ENCODE data around the gene ELOVL3.
"Not testable (repeated sequence)": the region's sequence is repeated elsewhere in the genome, so short reads cannot be mapped to it uniquely, and the experiment has no call there.

ELOVL3 gene, protein sequence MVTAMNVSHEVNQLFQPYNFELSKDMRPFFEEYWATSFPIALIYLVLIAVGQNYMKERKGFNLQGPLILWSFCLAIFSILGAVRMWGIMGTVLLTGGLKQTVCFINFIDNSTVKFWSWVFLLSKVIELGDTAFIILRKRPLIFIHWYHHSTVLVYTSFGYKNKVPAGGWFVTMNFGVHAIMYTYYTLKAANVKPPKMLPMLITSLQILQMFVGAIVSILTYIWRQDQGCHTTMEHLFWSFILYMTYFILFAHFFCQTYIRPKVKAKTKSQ

DNA sequence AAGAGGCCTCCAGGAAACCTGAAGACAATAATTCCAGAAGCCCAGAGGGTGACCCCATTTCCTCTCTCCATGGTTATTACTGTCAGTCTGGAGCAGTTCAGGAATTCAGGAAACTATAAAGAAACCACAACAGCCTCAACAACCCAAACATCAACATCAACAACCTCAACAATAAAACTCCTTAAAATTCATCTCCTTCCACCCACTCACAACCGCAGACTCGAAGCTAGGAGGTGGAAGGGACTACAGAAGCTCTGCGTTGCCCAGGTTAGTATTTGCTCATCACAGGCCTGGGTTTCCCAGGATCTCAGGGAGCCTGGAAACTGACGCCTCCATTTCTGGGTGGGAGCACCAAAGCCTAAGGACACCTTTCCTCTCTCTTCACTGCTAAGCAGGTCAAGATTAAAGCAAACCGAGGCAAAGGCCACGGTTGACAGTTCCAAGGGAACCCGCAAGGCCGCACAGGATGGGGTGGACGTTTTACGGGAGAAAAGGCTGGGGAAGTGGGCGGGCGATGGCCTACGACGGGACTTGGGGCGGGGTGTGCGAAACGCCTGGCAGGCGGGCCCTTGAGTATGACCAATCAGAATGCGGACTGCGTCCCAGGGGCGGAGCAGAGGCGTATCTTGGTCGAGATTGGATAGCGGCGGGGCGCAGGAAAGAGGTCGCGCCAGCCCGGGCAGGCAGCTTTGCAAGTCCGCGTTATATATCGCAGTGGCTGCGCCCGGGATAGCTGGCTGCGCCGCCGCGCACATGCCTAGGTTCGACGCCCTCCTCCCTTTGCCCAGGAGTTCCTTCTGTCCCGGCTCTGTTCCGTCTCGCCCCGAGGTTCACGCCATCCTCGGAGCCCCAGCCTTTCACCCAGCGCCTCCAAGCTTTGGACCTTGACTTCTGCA, at the start of gene ELOVL3:
TSS of gene ELOVL3 (plus strand) at position 654 of the 896 bp plus-strand sequence. CDS start 250 bp downstream, outside the sequence.
- peak within 1 kb of the TSS; percentile 26 for H3K27ac Mint-ChIP-seq
- DNase-seq (peak; percentile 72), ATAC-seq (replicated peaks) (peak; percentile 90 to 91)
- peaks cover 0 to 1% of the 10 kb centered on the region in 2 donors for H3K36me3 Mint-ChIP-seq
- peaks cover 62 to 75% of the 10 kb centered on the region in 2 donors for H3K27me3 Mint-ChIP-seq
- peaks cover 15 to 31% of the 10 kb centered on the region in 2 donors for H3K4me1 Mint-ChIP-seq
- no peaks in the 10 kb centered on the region for H3K9me3 Mint-ChIP-seq
- peak within 1 kb of the TSS; percentile 78 to 80 for H3K4me3 Mint-ChIP-seq

DNA sequence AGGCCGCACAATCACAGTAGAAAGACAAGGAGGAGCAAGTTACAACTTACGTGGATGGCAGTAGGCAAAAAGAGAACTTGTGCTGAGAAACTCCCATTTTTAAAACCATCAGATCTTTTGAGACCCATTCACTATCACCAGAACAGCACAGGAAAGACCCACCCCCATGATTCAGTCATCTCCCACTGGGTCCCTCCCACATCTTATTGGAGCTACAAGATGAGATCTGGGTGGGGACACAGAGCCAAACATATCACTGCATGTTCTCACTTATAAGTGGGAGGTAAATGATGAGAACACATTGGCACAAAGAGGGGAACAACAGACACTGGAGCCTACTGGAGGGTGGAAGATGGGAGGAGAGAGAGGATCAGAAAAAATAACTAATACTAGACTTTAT, 41.5 kb upstream of the ELOVL3 start:
- H3K4me3 Mint-ChIP-seq = no peak overlapping the region
- H3K9me3 Mint-ChIP-seq = peaks cover 4 to 8% of the 10 kb centered on the region in 2 donors
- H3K27ac Mint-ChIP-seq = no peak overlapping the region
- peaks cover 6 to 9% of the 10 kb centered on the region in 2 donors for H3K27me3 Mint-ChIP-seq
- ATAC-seq (replicated peaks) (no peak), DNase-seq (no peak)
- H3K36me3 Mint-ChIP-seq = no peaks in the 10 kb centered on the region
- H3K4me1 Mint-ChIP-seq = peaks cover 3 to 15% of the 10 kb centered on the region in 2 donors

DNA sequence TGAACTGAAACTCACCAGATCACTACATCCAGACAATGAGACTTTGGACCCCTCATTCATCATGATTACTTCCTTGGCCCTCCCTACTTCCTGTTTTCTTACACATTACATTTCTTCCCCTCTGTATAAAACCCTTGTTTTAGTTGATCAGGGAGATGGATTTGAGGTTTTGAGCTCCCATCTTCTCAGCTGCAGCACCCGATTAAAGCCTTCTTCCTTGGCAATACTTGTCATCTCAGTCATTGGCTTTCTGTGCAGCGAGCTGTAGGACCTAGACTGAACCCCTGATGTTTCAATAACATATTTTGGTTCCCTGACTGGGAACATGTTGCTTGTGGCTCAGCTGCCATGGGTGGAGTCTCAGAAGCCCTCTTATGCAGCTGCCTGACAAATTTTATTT, 40.8 kb upstream of the ELOVL3 start:
- DNase-seq (no peak), ATAC-seq (replicated peaks) (no peak)
- H3K27ac Mint-ChIP-seq = no peak overlapping the region
- H3K4me3 Mint-ChIP-seq = no peak overlapping the region
- no peaks in the 10 kb centered on the region for H3K36me3 Mint-ChIP-seq
- peaks cover 3 to 15% of the 10 kb centered on the region in 2 donors for H3K4me1 Mint-ChIP-seq
- H3K9me3 Mint-ChIP-seq = peaks cover 4 to 8% of the 10 kb centered on the region in 2 donors
- H3K27me3 Mint-ChIP-seq = peaks cover 6 to 9% of the 10 kb centered on the region in 2 donors

DNA sequence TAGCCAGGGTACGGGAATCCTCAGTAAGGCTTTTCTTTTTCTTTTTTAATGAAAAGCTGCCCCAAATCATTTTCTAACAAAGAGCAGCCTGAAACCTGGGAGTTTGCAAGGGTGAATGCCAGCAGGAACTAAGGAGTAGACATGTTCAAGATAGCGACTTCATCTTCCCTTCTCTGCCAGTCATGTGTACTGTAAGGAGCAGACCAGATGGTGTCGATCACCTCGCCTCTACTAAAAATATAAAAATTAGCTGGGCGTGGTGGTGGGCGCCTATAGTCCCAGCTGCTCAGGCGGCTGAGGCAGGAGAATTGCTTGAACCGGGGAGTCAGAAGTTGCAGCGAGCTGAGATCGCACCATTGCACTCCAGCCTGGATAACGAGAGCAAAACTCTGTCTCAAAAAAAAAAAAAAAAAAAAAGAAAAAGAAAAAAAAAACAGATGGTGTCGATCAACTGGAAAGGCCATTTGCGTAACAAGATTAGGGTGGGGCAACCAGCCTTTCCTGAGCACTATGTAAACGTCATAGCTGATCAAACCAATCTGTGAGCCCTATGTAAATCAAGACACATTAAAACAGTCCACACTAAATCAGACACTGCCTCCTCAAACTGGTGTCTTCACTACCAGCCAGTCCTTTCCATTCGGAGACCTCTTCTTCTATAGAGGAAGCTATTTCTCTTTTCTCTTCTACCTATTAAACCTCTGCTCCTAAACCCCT, 40.1 kb upstream of the ELOVL3 start:
- H3K4me3 Mint-ChIP-seq = no peak overlapping the region
- H3K4me1 Mint-ChIP-seq = peaks cover 3 to 15% of the 10 kb centered on the region in 2 donors
- no peaks in the 10 kb centered on the region for H3K36me3 Mint-ChIP-seq
- DNase-seq (no peak), ATAC-seq (replicated peaks) (no peak)
- H3K27ac Mint-ChIP-seq = no peak overlapping the region
- peaks cover 2 to 9% of the 10 kb centered on the region in 2 donors for H3K27me3 Mint-ChIP-seq
- H3K9me3 Mint-ChIP-seq = peaks cover 4 to 8% of the 10 kb centered on the region in 2 donors

DNA sequence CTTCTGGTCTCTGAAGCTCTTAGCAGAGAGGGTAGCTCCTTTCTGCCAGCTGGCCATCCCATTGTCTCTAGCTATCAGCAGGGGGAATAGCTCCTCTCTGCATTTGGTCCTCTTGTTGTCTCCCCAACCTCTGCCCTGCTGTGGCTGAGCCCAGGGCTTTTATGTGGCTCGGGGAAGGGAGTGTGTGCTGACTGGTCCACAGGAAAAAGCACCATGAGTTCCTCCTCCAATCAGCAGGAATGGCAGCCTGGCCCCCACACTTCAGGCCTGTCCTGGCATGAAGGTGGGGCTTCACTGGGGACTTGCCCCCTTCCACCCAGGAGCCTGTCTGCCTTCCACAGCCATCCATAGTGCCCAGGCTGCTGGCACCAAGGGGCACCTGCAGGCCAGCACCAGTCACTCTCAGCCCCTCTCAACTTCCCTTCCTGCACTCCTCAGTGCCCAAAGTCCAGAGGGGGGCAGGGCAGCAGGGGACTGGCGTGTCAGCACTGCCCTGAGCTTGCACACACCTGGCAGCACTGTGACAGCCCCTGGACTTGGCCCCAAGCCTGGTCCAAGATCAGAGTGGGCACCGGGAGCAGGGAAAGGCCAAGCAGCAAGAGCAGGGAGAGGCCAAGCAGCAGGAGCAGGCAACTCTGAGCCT, 37.7 kb upstream of the ELOVL3 start:
- Mint-ChIP-seq H3K4me3 (no peak overlapping the region), H3K9me3 (peaks cover 4 to 12% of the 10 kb centered on the region in 2 donors), H3K27me3 (peaks cover 0 to 9% of the 10 kb centered on the region in 2 donors), H3K4me1 (peaks cover 3 to 15% of the 10 kb centered on the region in 2 donors), H3K36me3 (peaks cover 0 to 3% of the 10 kb centered on the region in 2 donors), H3K27ac (no peak overlapping the region)
- no peak for DNase-seq
- ATAC-seq (replicated peaks) = no peak

DNA sequence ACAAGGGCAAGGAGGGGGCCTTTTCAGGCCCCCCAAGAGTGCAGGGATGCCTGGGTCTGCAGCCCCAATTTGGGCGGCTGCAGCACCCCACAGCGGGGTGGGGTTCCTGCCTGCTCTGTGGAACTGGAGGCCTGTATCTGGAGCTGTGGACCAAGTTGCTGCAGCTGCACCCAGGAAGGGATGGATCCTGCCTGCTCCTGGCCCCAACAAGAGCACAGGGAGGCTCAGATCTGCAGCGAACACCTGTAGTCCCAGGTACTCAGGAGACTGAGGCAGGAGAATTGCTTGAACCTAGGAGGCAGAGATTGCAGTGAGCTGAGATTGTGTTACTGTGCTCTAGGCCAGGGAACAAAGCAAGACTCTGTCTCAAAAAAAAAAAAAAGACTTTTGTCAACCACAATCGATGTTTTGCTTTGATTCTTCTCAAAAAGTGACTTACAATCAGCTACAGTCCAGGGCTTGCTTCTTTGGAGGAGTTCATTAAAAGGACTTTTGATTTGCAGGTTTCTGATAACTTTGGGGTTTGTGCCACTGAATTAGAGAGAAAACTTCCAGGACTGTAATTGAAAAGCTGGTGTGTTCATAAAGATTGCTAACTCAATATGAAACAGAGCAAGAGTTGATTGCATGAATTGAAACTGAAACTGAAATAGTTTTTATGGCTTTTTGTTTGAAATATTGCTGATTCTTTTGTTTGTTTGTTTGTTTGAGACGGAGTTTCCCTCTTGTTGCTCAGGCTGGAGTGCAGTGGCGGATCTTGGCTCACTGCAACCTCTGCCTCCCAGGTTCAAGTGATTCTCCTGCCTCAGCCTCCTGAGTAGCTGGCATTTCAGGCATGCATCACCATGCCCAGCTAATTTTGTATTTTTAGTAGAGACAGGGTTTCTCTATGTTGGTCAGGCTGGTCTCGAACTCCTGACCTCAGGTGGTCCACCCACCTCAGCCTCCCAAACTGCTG, 36.9 kb upstream of the ELOVL3 start:
- not testable (repeated sequence) for ATAC-seq (replicated peaks); H3K4me3 Mint-ChIP-seq; H3K27me3 Mint-ChIP-seq

DNA sequence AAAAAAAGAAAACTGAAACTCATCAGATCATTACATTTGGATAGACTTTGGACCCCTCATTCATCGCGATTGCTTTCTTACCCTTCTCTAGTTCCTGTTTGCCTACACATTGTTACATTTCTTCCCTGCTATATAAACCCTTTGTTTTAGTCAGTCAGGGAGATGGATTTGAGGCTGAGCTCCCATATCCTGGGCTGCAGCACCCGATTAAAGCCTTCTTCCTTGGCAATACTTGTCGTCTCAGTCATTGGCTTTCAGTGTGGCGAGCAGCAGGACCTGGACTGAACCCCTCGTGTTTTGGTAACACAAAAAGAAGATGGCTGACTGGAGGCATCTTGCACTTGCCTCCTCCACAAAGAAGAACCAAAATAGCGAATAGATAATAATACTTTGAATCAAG, 34.1 kb upstream of the ELOVL3 start:
- H3K4me1 Mint-ChIP-seq = peaks cover 0 to 3% of the 10 kb centered on the region in 2 donors
- no peak for ATAC-seq (replicated peaks)
- H3K9me3 Mint-ChIP-seq = peaks cover 0 to 5% of the 10 kb centered on the region in 2 donors
- DNase-seq = no peak
- no peak overlapping the region for H3K27ac Mint-ChIP-seq
- peaks cover 0 to 3% of the 10 kb centered on the region in 2 donors for H3K36me3 Mint-ChIP-seq
- H3K27me3 Mint-ChIP-seq = peaks cover 3 to 15% of the 10 kb centered on the region in 2 donors
- H3K4me3 Mint-ChIP-seq = no peak overlapping the region

More for the DNA sequence above, 36.9 kb upstream of the ELOVL3 start:
- not testable (repeated sequence) for H3K36me3 Mint-ChIP-seq, H3K27ac Mint-ChIP-seq, DNase-seq
- H3K4me1 Mint-ChIP-seq = peaks cover 3 to 15% of the 10 kb centered on the region in 2 donors
- H3K9me3 Mint-ChIP-seq = peaks cover 4 to 12% of the 10 kb centered on the region in 2 donors

DNA sequence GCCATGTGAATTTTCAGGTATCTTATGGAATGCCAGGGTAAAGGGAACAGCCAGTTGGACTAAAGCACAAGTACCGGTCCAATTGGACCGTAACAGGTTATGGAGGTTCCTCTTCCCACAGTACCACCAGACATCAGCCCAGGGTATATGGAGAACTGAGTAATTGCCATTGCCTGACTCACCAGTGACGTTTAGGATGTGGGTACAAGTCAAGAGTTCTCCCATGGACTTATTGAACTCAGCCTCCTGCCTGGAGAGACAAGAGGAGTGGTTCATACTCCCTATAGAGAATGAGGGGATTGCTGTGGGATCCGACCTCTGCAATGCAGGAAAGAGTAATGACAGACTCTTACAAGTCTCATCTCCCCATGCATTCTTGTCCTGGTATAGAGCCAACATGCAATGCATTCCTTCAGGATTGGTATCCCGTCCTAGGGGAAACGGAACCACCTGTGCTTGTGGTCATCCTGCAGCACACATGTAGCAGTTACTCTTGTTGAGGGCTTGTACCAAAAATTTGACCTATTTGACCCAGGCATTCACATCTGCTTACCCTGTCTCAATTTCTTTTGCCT, 30.7 kb upstream of the ELOVL3 start:
- peaks cover 17 to 31% of the 10 kb centered on the region in 2 donors for H3K27me3 Mint-ChIP-seq
- H3K4me1 Mint-ChIP-seq = peaks cover 0 to 4% of the 10 kb centered on the region in 2 donors
- H3K4me3 Mint-ChIP-seq = no peak overlapping the region
- H3K27ac Mint-ChIP-seq = no peak overlapping the region
- no peak for ATAC-seq (replicated peaks)
- peaks cover 0 to 3% of the 10 kb centered on the region in 2 donors for H3K36me3 Mint-ChIP-seq
- H3K9me3 Mint-ChIP-seq = peaks cover 0 to 5% of the 10 kb centered on the region in 2 donors
- DNase-seq = no peak

DNA sequence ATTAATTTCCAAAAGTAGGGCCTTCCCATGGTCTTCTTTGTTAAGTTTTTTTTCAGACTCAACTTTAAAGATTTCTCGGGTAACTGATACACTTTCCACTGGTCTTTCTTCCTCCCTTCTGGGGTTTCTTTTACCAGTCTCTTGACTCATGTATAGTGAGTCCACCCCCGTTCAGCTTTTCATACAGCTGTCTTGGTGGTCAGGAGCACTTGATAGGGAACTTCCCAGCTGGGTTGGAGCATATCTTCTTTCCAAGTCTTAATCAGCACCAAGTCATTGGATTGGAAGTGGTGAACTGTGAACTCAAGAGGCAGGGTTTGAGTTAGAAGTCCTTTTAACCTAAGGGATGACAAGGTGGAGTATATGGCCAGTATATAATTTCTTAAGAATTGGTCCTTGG, 29.2 kb upstream of the ELOVL3 start:
- Mint-ChIP-seq H3K27ac (peak overlapping the region; percentile 20), H3K9me3 (peaks cover 0 to 3% of the 10 kb centered on the region in 2 donors), H3K4me3 (no peak overlapping the region)

DNA sequence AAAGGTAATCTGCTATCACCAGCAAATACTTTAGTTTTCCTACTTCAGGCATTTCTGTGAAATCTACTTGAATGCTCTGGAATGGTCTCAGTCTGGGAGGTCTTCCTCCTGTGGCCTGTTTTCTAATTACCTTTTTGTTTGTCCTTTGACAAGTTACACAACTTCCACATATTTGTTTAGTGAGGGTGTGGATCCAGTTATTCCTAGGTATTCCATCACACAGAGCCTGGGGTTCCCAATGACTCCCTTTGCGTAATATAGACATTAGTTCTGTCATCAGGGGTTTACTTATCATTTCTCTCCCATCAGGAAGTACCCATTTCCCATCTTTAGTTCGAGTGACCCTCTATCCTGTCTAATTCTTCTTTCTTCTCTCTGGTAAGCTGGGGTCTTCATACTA, 28.1 kb upstream of the ELOVL3 start:
- H3K27me3 Mint-ChIP-seq = peaks cover 23 to 31% of the 10 kb centered on the region in 2 donors
- H3K9me3 Mint-ChIP-seq = no peaks in the 10 kb centered on the region
- peaks cover 7 to 11% of the 10 kb centered on the region in 2 donors for H3K4me1 Mint-ChIP-seq
- no peak overlapping the region for H3K4me3 Mint-ChIP-seq
- ATAC-seq (replicated peaks) = no peak
- no peak overlapping the region for H3K27ac Mint-ChIP-seq
- H3K36me3 Mint-ChIP-seq = no peaks in the 10 kb centered on the region
- DNase-seq = no peak

More for the DNA sequence above, 29.2 kb upstream of the ELOVL3 start:
- Mint-ChIP-seq H3K36me3 (peaks cover 0 to 2% of the 10 kb centered on the region in 2 donors), H3K4me1 (peaks cover 0 to 6% of the 10 kb centered on the region in 2 donors), H3K27me3 (peaks cover 17 to 31% of the 10 kb centered on the region in 2 donors)
- ATAC-seq (replicated peaks) (peak in 1 of 2 donors; percentile 77), DNase-seq (no peak)

DNA sequence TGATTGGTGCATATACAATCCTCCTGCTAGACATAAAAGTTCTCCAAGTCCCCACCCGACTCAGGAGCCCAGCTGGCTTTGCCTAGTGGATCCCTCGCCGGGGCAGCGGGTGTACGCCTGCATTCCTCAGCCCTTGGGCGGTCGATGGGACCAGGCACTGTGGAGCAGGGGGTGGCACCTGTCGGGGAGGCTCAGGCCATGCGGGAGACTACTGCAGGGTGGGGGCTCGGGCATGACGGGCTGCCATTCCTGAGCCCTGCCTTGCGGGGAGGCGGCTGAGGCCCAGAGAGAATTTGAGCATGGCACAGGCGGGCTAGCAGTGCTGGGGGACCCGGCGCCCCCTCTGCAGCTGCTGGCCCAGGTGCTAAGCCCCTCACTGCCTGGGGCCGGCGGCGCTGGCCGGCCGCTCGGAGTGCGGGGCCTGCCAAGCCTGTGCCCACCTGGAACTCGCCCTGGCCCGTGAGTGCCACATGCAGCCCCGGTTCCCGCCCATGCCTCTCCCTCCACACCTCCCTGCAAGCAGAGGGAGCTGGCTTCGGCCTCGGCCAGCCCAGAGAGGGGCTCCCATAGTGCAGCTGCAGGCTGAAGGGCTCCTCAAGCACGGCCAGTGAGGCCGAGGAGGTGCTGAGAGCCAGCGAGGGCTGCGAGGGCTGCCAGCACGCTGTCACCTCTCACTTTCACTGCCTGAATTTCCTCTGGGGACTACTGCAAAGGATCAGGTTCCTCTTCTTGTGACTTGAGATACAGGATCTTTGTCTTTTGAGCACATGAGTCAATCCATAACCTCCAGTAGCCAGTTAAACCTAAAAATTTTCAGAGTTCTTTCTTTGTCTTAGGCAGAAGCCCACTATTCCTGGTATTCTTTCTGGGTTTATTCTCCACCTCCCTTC, 25.1 kb upstream of the ELOVL3 start:
- peaks cover 7 to 11% of the 10 kb centered on the region in 2 donors for H3K4me1 Mint-ChIP-seq
- DNase-seq (peak; percentile 32), ATAC-seq (replicated peaks) (peak; percentile 95)
- H3K27ac Mint-ChIP-seq = no peak overlapping the region
- peaks cover 9 to 16% of the 10 kb centered on the region in 2 donors for H3K9me3 Mint-ChIP-seq
- H3K4me3 Mint-ChIP-seq = no peak overlapping the region
- H3K36me3 Mint-ChIP-seq = peaks cover 0 to 3% of the 10 kb centered on the region in 2 donors
- peaks cover 22 to 23% of the 10 kb centered on the region in 2 donors for H3K27me3 Mint-ChIP-seq

DNA sequence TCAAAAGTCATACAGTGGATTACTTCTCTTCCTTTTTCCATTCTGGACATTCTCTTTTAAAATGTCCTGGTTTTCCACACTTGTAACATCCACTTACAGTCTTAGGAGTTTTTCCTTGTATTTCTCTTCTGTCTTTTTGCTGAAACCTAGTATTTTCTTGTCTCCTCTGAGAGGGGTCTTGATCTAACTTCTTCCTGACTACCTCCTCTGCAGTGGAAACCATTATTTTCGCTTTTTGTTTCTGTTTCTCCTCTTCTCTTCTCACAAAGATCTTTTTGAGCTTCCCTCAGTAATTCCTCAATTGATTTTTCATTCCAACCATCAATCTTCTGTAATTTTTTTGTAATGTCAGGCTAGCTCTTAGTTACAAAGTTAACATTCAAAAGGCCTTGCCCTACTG, 23.7 kb upstream of the ELOVL3 start:
- Mint-ChIP-seq H3K27ac (no peak overlapping the region), H3K4me3 (no peak overlapping the region), H3K27me3 (peaks cover 16 to 17% of the 10 kb centered on the region in 2 donors), H3K36me3 (peaks cover 0 to 3% of the 10 kb centered on the region in 2 donors), H3K4me1 (peaks cover 7 to 8% of the 10 kb centered on the region in 2 donors), H3K9me3 (peaks cover 9 to 16% of the 10 kb centered on the region in 2 donors)
- DNase-seq = no peak
- ATAC-seq (replicated peaks) = no peak
